SK-N-SH (cell line): ENCODE results near the gene ANLN. TPM values are rescaled to one million over a fixed set of nuclear protein-coding genes. Genes with fewer than 3 reads are reported as not detected.

ENCODE experiments used
- CTCF ChIA-PET: fragments of 300-600, 350-600 bp; formaldehyde crosslinking; extraction: SDS; loops from one replicate; lab custom pipeline; 2021; lab: Yijun Ruan, JAX
- POLR2A ChIA-PET: fragments of 350-600 bp; sonication (Branson Sonifier 250); formaldehyde crosslinking; extraction: SDS; loops from one replicate; lab custom pipeline; 2020; ENCODE audit warnings: antibody characterized with exemption, inconsistent platforms; lab: Yijun Ruan, JAX
- DNase-seq: peaks from one replicate; pipeline ENCODE4 v3.0.0; 2012
- H2AFZ ChIP-seq: fragments of 200-600 bp; sonication (generic); 2 replicates; pipeline ENCODE4 v1.8.1; 2016; ENCODE audit warnings: antibody characterized with exemption, mild to moderate bottlenecking, low read depth
- H3F3A ChIP-seq: fragments of 200-600 bp; sonication (generic); replicated peaks from 2 replicates; pipeline ENCODE3; 2016; ENCODE audit warnings: antibody characterized with exemption, mild to moderate bottlenecking; ENCODE audit not compliant: insufficient read depth
- H3K27ac ChIP-seq, 2 experiments: fragments of 200-500 bp in 1 of 2; fragments of 200-600 bp in 1 of 2; sonication (Bioruptor generic) in 1 of 2; sonication (generic), shearing (Covaris generic) in 1 of 2; 2 replicates each; pipeline versions ENCODE4 v1.5.1 to v1.6.1; 2014 to 2016; ENCODE audit warnings: low read depth in 2 of 2, inconsistent platforms in 1 of 2, low read length in 1 of 2, mild to moderate bottlenecking in 1 of 2, mixed read lengths in 1 of 2
- H3K27me3 ChIP-seq: fragments of 200-600 bp; sonication (generic), shearing (Covaris generic); 2 replicates; pipeline ENCODE4 v1.6.1; 2016; ENCODE audit warnings: mixed run types; ENCODE audit not compliant: insufficient read depth
- H3K36me3 ChIP-seq, 2 experiments: fragments of 200-500 bp in 1 of 2; fragments of 200-600 bp in 1 of 2; sonication (Bioruptor generic) in 1 of 2; sonication (generic) in 1 of 2; replicated peaks in 1 of 2; 2 replicates each; pipeline versions ENCODE3 to v1.5.1; 2014 to 2016; ENCODE audit warnings: low read length in 1 of 2, mild to moderate bottlenecking in 1 of 2; ENCODE audit not compliant: insufficient read depth in 2 of 2, control insufficient read depth in 1 of 2
- H3K4me1 ChIP-seq, 2 experiments: fragments of 200-500 bp in 1 of 2; fragments of 200-600 bp in 1 of 2; sonication (Bioruptor generic) in 1 of 2; sonication (generic), shearing (Covaris generic) in 1 of 2; 2 replicates each; pipeline versions ENCODE4 v1.5.1 to v1.6.1; 2014 to 2016; ENCODE audit warnings: low read depth in 1 of 2, low read length in 1 of 2, mixed run types in 1 of 2; ENCODE audit not compliant: insufficient read depth in 2 of 2, control insufficient read depth in 1 of 2
- H3K4me2 ChIP-seq: fragments of 200-600 bp; sonication (generic), shearing (Covaris generic); 2 replicates; pipeline ENCODE4 v1.6.1; 2017; ENCODE audit warnings: mixed run types
- H3K4me3 ChIP-seq, 2 experiments: fragments of 200-500 bp in 1 of 2; fragments of 200-600 bp in 1 of 2; sonication (Bioruptor generic) in 1 of 2; sonication (generic), shearing (Covaris generic) in 1 of 2; 2 replicates each; pipeline versions ENCODE4 v1.5.1 to v1.8.1; 2014 to 2016; ENCODE audit warnings: low read depth in 2 of 2, inconsistent platforms in 1 of 2, low read length in 1 of 2, mild to moderate bottlenecking in 1 of 2, mixed read lengths in 1 of 2, moderate library complexity in 1 of 2
- H3K79me2 ChIP-seq: fragments of 200-600 bp; sonication (generic); 2 replicates; pipeline ENCODE4 v1.8.1; 2017; ENCODE audit warnings: mild to moderate bottlenecking; ENCODE audit not compliant: insufficient read depth
- H3K9ac ChIP-seq: fragments of 200-600 bp; sonication (generic); 2 replicates; pipeline ENCODE4 v1.6.1; 2017; ENCODE audit warnings: mixed run types
- H3K9me2 ChIP-seq: fragments of 200-600 bp; sonication (generic); 2 replicates; pipeline ENCODE4 v1.6.1; 2017; ENCODE audit warnings: mixed run types
- H3K9me3 ChIP-seq: fragments of 200-600 bp; sonication (generic); 2 replicates; pipeline ENCODE4 v1.6.1; 2017; ENCODE audit warnings: mixed run types, mild to moderate bottlenecking, moderate library complexity
- H4K20me1 ChIP-seq: fragments of 200-600 bp; sonication (generic); 2 replicates; pipeline ENCODE4 v1.6.1; 2017; ENCODE audit warnings: mild to moderate bottlenecking, mixed run types; ENCODE audit not compliant: insufficient read depth
- CHD2 ChIP-seq: fragments of 150-350 bp; IDR thresholded peaks from 2 replicates; pipeline ENCODE4 v1.6.1; 2018; ENCODE audit warnings: low read length; ENCODE audit not compliant: partially characterized antibody
- ELF1 ChIP-seq: IDR thresholded peaks from 2 replicates; pipeline ENCODE4 v1.4.0; 2012
- EP300 ChIP-seq, 2 experiments: IDR thresholded peaks; 2 replicates each; pipeline versions ENCODE4 v1.4.0 to v1.6.1; 2012; ENCODE audit warnings: borderline replicate concordance in 1 of 2, low read depth in 1 of 2, low read length in 1 of 2
- FOXM1 ChIP-seq: IDR thresholded peaks from 2 replicates; pipeline ENCODE4 v1.4.0; 2012; ENCODE audit warnings: low read depth, mild to moderate bottlenecking
- GABPA ChIP-seq: IDR thresholded peaks from 2 replicates; pipeline ENCODE4 v1.4.0; 2012; ENCODE audit warnings: low read depth, mild to moderate bottlenecking
- GATA2 ChIP-seq: sonication (generic); formaldehyde crosslinking; IDR thresholded peaks from 2 replicates; pipeline ENCODE4 v1.5.0; 2020; ENCODE audit warnings: mild to moderate bottlenecking, missing genetic modification reagents
- JUND ChIP-seq: IDR thresholded peaks from 2 replicates; pipeline ENCODE4 v1.4.0; 2012
- MEF2A ChIP-seq: IDR thresholded peaks from 2 replicates; pipeline ENCODE4 v1.4.0; 2012; ENCODE audit warnings: low read depth, borderline replicate concordance
- NFIC ChIP-seq: IDR thresholded peaks from 2 replicates; pipeline ENCODE4 v1.4.0; 2012; ENCODE audit warnings: borderline replicate concordance
- RAD21 ChIP-seq: IDR thresholded peaks from 2 replicates; pipeline ENCODE4 v1.6.1; 2012; ENCODE audit warnings: mild to moderate bottlenecking, low read length
- RCOR1 ChIP-seq: fragments of 150-350 bp; IDR thresholded peaks from 2 replicates; pipeline ENCODE4 v1.6.1; 2017; ENCODE audit warnings: antibody characterized with exemption, low read length
- RFX5 ChIP-seq: IDR thresholded peaks from 2 replicates; pipeline ENCODE4 v1.6.1; 2012; ENCODE audit warnings: mild to moderate bottlenecking, improper control_type of control experiment, low read length
- SIN3A ChIP-seq: IDR thresholded peaks from 2 replicates; pipeline ENCODE4 v1.6.1; 2012; ENCODE audit warnings: low read depth, mild to moderate bottlenecking, low read length, moderate library complexity, borderline replicate concordance
- TCF12 ChIP-seq: IDR thresholded peaks from 2 replicates; pipeline ENCODE4 v1.4.0; 2012
- TEAD4 ChIP-seq: IDR thresholded peaks from 2 replicates; pipeline ENCODE4 v1.4.0; 2012; ENCODE audit warnings: mild to moderate bottlenecking, borderline replicate concordance; ENCODE audit not compliant: insufficient read depth
- WGBS: methylation state at CpG from one replicate; pipeline ENCODE4 v1.1.6; 2017; ENCODE audit warnings: low lambda C conversion rate; 5-methylcytosine and 5-hydroxymethylcytosine counted together
- polyA plus RNA-seq, 3 experiments: library from polyadenylated mRNA; depleted of rRNA; stranded (reverse); fragments of >200 nt; gene quantifications; 2 replicates each; pipeline ENCODE4 v1.2.3, GENCODE V29; 2012
- TF ChIP-seq, protein P1 (sequence below): IDR thresholded peaks from 2 replicates; pipeline ENCODE4 v1.4.0; 2012; ENCODE audit warnings: low read depth, borderline replicate concordance
- TF ChIP-seq, protein P2 (sequence below): fragments of 150-350 bp; IDR thresholded peaks from 2 replicates; pipeline ENCODE4 v1.6.1; 2016; ENCODE audit warnings: mild to moderate bottlenecking, low read depth, low read length
- TF ChIP-seq, protein P3 (sequence below): fragments of 200-600 bp; sonication (generic); IDR thresholded peaks from 2 replicates; pipeline ENCODE4 v1.6.1; 2017; ENCODE audit warnings: antibody characterized with exemption, mild to moderate bottlenecking, moderate library complexity

The ANLN gene
- polyA plus RNA-seq, 1 of the 3 experiments (the other 2 are of a cell fraction), result 17.1 TPM

DNA sequence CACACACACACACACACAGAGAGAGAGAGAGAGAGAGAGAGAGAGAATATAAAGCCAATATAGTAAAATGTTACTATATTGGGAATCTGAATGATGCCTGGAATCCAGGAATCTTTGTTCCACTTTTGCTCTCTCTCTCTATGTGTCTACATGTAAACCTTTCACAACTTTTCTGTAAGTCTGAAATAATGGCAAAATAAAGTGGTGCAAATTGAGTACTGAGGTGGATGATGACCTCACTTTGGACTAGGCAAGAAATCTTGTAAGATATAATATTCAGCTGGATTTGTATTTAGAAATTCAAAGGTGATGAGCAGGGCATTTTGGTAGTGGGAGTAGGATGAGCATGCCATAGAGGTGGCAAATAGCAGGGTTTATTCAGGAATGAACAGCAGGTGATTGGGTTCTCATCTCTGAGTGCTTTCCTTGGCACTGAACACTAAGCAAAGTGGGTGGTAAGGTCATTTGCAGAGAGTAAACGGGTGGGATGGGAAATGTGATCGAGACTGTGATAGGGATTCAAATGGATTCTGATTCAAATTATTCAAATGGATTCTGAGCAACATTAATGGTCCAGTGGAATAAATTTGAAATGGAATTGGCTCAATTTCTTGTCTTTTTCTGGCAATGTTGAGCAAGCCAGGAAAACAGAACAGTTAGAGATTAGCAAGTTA lies 9.7 kb upstream of the ANLN start:
- no peak overlapping the region for H2AFZ ChIP-seq
- no peaks in the 10 kb centered on the region for H3F3A ChIP-seq
- no peak overlapping the region for H3K4me2 ChIP-seq
- H3K9me3 ChIP-seq, result no peaks in the 10 kb centered on the region
- no peak overlapping the region for H3K4me3 ChIP-seq
- H3K79me2 ChIP-seq, result no peaks in the 10 kb centered on the region
- no peaks in the 10 kb centered on the region for H4K20me1 ChIP-seq
- H3K9me2 ChIP-seq, result no peaks in the 10 kb centered on the region
- no peaks in the 10 kb centered on the region; a peak in 1 of 4 replicates for H3K4me1 ChIP-seq
- no peaks in the 10 kb centered on the region for H3K27me3 ChIP-seq
- WGBS, result 46% methylated on average over 2 of the region's 2 CpGs
- POLR2A ChIA-PET, result no interaction called here
- H3K36me3 ChIP-seq, result no peaks in the 10 kb centered on the region
- H3K27ac ChIP-seq, result no peak overlapping the region
- H3K9ac ChIP-seq, result no peak overlapping the region
- TF ChIP-seq JUND (no peak), RAD21 (no peak), TCF12 (no peak), MEF2A (no peak), NFIC (no peak), EP300 (IDR thresholded peaks at IDR 0.05; ENCODE audit: borderline replicate concordance in 1 of 2, low read depth in 1 of 2, low read length in 1 of 2) (no peak), SIN3A (no peak), RFX5 (no peak), ELF1 (no peak), FOXM1 (no peak), GATA2 (CRISPR knock-in tag) (no peak), TEAD4 (no peak), RCOR1 (no peak), CHD2 (no peak), GABPA (no peak)
- TF ChIP-seq, protein P1, sequence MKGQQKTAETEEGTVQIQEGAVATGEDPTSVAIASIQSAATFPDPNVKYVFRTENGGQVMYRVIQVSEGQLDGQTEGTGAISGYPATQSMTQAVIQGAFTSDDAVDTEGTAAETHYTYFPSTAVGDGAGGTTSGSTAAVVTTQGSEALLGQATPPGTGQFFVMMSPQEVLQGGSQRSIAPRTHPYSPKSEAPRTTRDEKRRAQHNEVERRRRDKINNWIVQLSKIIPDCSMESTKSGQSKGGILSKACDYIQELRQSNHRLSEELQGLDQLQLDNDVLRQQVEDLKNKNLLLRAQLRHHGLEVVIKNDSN, result no peak
- TF ChIP-seq, protein P2, sequence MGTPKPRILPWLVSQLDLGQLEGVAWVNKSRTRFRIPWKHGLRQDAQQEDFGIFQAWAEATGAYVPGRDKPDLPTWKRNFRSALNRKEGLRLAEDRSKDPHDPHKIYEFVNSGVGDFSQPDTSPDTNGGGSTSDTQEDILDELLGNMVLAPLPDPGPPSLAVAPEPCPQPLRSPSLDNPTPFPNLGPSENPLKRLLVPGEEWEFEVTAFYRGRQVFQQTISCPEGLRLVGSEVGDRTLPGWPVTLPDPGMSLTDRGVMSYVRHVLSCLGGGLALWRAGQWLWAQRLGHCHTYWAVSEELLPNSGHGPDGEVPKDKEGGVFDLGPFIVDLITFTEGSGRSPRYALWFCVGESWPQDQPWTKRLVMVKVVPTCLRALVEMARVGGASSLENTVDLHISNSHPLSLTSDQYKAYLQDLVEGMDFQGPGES, result no peak
- TF ChIP-seq, protein P3, sequence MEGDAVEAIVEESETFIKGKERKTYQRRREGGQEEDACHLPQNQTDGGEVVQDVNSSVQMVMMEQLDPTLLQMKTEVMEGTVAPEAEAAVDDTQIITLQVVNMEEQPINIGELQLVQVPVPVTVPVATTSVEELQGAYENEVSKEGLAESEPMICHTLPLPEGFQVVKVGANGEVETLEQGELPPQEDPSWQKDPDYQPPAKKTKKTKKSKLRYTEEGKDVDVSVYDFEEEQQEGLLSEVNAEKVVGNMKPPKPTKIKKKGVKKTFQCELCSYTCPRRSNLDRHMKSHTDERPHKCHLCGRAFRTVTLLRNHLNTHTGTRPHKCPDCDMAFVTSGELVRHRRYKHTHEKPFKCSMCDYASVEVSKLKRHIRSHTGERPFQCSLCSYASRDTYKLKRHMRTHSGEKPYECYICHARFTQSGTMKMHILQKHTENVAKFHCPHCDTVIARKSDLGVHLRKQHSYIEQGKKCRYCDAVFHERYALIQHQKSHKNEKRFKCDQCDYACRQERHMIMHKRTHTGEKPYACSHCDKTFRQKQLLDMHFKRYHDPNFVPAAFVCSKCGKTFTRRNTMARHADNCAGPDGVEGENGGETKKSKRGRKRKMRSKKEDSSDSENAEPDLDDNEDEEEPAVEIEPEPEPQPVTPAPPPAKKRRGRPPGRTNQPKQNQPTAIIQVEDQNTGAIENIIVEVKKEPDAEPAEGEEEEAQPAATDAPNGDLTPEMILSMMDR, result no peak
- DNase-seq, result peak; percentile 34
- CTCF ChIA-PET, result interaction anchor here (1.0 to 2.1 kb wide), 3 partner anchors 9 to 404 kb away, joined by 3 to 9 read pairs (median 6); partner anchors contain the start of gene ANLN
